Esophagus squamous epithelium (tissue), 4 donors: ENCODE data around the gene RAVER2.

Experiments
- POLR2A ChIP-seq, 4 donors: fragments of 450-650 bp; IDR thresholded peaks; one replicate each; pipeline ENCODE4 v1.6.1; 2017; ENCODE audit warnings: antibody characterized with exemption in 4 of 4, mild to moderate bottlenecking in 4 of 4, moderate library complexity in 3 of 4
- TF ChIP-seq, protein P1 (sequence below), 6 experiments: fragments of 450-650 bp in 4 of 6; fragments of 200-600 bp in 2 of 6; sonication (generic) in 2 of 6; IDR thresholded peaks; one replicate each; pipeline ENCODE4 v1.5.1; 2016 to 2019; ENCODE audit warnings: antibody characterized with exemption in 6 of 6, mild to moderate bottlenecking in 4 of 6, moderate library complexity in 4 of 6

GRCh38 chr1:64880449-64880848 is 135.6 kb downstream of the RAVER2 start:
- TF ChIP-seq POLR2A (IDR thresholded peaks at IDR 0.05), result no peak
- TF ChIP-seq, protein P1, sequence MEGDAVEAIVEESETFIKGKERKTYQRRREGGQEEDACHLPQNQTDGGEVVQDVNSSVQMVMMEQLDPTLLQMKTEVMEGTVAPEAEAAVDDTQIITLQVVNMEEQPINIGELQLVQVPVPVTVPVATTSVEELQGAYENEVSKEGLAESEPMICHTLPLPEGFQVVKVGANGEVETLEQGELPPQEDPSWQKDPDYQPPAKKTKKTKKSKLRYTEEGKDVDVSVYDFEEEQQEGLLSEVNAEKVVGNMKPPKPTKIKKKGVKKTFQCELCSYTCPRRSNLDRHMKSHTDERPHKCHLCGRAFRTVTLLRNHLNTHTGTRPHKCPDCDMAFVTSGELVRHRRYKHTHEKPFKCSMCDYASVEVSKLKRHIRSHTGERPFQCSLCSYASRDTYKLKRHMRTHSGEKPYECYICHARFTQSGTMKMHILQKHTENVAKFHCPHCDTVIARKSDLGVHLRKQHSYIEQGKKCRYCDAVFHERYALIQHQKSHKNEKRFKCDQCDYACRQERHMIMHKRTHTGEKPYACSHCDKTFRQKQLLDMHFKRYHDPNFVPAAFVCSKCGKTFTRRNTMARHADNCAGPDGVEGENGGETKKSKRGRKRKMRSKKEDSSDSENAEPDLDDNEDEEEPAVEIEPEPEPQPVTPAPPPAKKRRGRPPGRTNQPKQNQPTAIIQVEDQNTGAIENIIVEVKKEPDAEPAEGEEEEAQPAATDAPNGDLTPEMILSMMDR (IDR thresholded peaks at IDR 0.05), result no peak
